Hepatocyte (in vitro differentiated cells): ENCODE data around the gene USP10. TPM values are rescaled to one million over a fixed set of nuclear protein-coding genes. Genes with fewer than 3 reads are reported as not detected.
A peak's percentile ranks its signal among the peaks of the same experiment; 100 is the strongest.

Experiments
- DNase-seq: peaks from one replicate; pipeline ENCODE4 v3.0.0-alpha.2; 2016; ENCODE audit warnings: low spot score
- H2AFZ ChIP-seq: fragments of 200-600 bp; sonication (generic); 2 replicates; pipeline ENCODE4 v1.6.0; 2016; ENCODE audit warnings: antibody characterized with exemption, mild to moderate bottlenecking
- H3K27ac ChIP-seq: fragments of 200-600 bp; sonication (generic); 2 replicates; pipeline ENCODE4 v1.5.1; 2016; ENCODE audit warnings: mild to moderate bottlenecking
- H3K27me3 ChIP-seq: fragments of 200-600 bp; sonication (generic); 2 replicates; pipeline ENCODE4 v1.6.1; 2016
- H3K36me3 ChIP-seq: fragments of 200-600 bp; sonication (generic); replicated peaks from 2 replicates; pipeline ENCODE4 v1.5.1; 2016; ENCODE audit warnings: low read depth; ENCODE audit not compliant: insufficient read depth
- H3K4me1 ChIP-seq: fragments of 200-600 bp; sonication (generic); 2 replicates; pipeline ENCODE4 v1.5.1; 2016; ENCODE audit warnings: mild to moderate bottlenecking, moderate library complexity; ENCODE audit not compliant: insufficient read depth
- H3K4me2 ChIP-seq: fragments of 200-600 bp; sonication (generic); 2 replicates; pipeline ENCODE4 v1.6.0; 2016
- H3K4me3 ChIP-seq: fragments of 200-600 bp; sonication (generic); 2 replicates; pipeline ENCODE4 v1.5.1; 2016; ENCODE audit warnings: mild to moderate bottlenecking
- H3K79me2 ChIP-seq: fragments of 200-600 bp; sonication (generic); 2 replicates; pipeline ENCODE4 v1.6.0; 2017; ENCODE audit warnings: mild to moderate bottlenecking
- H3K9me2 ChIP-seq: fragments of 200-600 bp; sonication (generic); replicated peaks from 2 replicates; pipeline ENCODE4 v1.6.0; 2017; ENCODE audit warnings: mild to moderate bottlenecking; ENCODE audit not compliant: insufficient read depth
- H3K9me3 ChIP-seq: fragments of 200-600 bp; sonication (generic); 2 replicates; pipeline ENCODE4 v1.5.1; 2016; ENCODE audit warnings: low read depth, mild to moderate bottlenecking
- H4K20me1 ChIP-seq: fragments of 200-600 bp; sonication (generic); 2 replicates; pipeline ENCODE4 v1.6.0; 2016; ENCODE audit warnings: mild to moderate bottlenecking; ENCODE audit not compliant: insufficient read depth, poor library complexity, severe bottlenecking
- EZH2 ChIP-seq: fragments of 200-600 bp; sonication (generic); IDR thresholded peaks from 2 replicates; pipeline ENCODE4 v1.6.1; 2016; ENCODE audit warnings: antibody characterized with exemption, mild to moderate bottlenecking, borderline replicate concordance
- EZH2phosphoT487 ChIP-seq: fragments of 200-600 bp; sonication (generic); IDR thresholded peaks from one replicate; pipeline ENCODE4 v1.6.1; 2018; ENCODE audit warnings: antibody characterized with exemption, mild to moderate bottlenecking, low read depth, moderate library complexity; ENCODE audit not compliant: unreplicated experiment, severe bottlenecking
- WGBS: methylation state at CpG from one replicate; pipeline ENCODE4 v1.1.6; 2016; ENCODE audit warnings: low lambda C conversion rate; ENCODE audit errors: missing lambda C conversion rate; 5-methylcytosine and 5-hydroxymethylcytosine counted together
- polyA plus RNA-seq: library from polyadenylated mRNA; unstranded; fragments of >200 nt; fragmentation: Nextera tagmentation; extraction: Ambion mirVana; gene quantifications from 2 replicates; pipeline ENCODE4 v1.2.1, GENCODE V29; 2016
- total RNA-seq: library from RNA; depleted of rRNA; stranded (reverse); fragments of >200 nt; gene quantifications from 2 replicates; pipeline ENCODE4 v1.2.3, GENCODE V29; 2014
- TF ChIP-seq, protein P1 (sequence below): fragments of 200-600 bp; sonication (generic); IDR thresholded peaks from 2 replicates; pipeline ENCODE4 v1.5.1; 2016; ENCODE audit warnings: antibody characterized with exemption, mild to moderate bottlenecking; ENCODE audit not compliant: poor library complexity

Gene USP10
- total and polyA plus RNA-seq, 2 experiments from 2014 or later: 53.1 to 62.4 TPM

DNA sequence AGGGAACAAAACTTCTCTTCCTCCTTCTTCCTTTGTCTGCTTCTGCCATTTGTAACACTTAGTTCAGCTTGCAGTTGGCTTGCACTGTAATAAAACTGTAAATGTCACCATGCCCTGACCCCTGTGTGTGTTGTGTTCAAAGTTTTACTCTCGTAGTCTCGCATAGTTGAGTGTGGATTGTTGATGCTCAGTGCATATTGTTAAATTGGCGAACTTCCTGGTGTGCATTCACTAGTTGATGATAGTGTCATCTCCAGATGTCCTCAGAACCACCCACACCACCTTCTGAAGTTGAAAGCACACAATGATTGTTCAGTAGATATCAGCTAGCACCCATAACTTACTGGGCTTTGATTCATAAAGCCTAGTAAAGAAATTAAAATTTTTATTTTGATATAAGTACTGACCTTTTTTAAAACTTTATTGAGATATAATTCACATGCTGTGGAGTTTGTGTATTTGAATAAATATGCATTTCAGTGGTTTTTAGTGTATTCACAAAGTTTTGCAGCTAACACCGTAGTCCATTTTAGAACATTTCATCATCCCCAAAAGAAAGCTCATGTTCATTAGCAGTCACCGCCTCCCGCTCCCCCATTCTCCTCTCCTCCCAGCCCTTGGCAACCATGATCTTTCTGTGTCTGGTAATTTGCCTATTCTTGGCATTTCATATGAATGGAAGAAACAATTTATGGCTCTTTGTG is 25.0 kb downstream of the USP10 start:
- TF ChIP-seq, protein P1, sequence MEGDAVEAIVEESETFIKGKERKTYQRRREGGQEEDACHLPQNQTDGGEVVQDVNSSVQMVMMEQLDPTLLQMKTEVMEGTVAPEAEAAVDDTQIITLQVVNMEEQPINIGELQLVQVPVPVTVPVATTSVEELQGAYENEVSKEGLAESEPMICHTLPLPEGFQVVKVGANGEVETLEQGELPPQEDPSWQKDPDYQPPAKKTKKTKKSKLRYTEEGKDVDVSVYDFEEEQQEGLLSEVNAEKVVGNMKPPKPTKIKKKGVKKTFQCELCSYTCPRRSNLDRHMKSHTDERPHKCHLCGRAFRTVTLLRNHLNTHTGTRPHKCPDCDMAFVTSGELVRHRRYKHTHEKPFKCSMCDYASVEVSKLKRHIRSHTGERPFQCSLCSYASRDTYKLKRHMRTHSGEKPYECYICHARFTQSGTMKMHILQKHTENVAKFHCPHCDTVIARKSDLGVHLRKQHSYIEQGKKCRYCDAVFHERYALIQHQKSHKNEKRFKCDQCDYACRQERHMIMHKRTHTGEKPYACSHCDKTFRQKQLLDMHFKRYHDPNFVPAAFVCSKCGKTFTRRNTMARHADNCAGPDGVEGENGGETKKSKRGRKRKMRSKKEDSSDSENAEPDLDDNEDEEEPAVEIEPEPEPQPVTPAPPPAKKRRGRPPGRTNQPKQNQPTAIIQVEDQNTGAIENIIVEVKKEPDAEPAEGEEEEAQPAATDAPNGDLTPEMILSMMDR: no peak
- TF ChIP-seq EZH2phosphoT487 (no peak), EZH2 (no peak)
- no peak overlapping the region for H2AFZ ChIP-seq
- H3K36me3 ChIP-seq: no peaks in the 10 kb centered on the region
- H4K20me1 ChIP-seq: peaks cover 48% of the 10 kb centered on the region
- peak overlapping the region; percentile 58 for H3K27ac ChIP-seq
- H3K4me2 ChIP-seq: peak overlapping the region; percentile 34
- H3K9me2 ChIP-seq: no peaks in the 10 kb centered on the region
- no peak overlapping the region for H3K4me3 ChIP-seq
- no peak for DNase-seq
- H3K9me3 ChIP-seq: no peaks in the 10 kb centered on the region
- peaks cover 95% of the 10 kb centered on the region for H3K79me2 ChIP-seq
- no peaks in the 10 kb centered on the region for H3K27me3 ChIP-seq
- WGBS: 74% methylated on average over 6 of the region's 6 CpGs
- H3K4me1 ChIP-seq: peaks cover 43% of the 10 kb centered on the region

DNA sequence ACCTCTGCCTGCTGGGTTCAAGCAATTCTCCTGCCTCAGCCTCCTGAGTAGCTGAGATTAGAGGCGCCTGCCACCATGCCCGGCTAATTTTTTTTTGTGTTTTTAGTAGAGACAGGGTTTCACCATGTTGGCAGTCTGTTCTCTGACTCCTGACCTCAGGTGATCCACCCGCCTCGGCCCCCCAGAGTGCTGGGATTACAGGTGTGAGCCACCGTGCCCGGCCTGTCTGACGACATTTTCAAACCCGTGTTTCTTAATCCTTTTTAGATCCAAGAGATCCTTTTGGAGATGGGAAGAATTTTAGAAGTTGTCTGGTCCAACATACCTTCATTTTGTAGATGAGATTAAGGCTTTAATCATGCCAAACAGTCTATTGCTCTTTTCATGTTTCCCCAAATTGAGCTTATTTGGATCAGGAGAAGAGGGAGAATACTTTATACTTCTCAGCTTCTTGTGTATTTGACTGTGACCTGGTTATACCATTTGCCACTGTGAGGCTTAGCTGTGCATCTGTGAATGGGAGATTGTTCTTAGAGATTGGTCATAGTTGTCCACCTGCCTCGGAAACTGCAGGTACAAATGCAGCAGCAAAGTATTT is 25.8 kb downstream of the USP10 start:
- H4K20me1 ChIP-seq: peaks cover 42% of the 10 kb centered on the region
- H3K4me1 ChIP-seq: peaks cover 48% of the 10 kb centered on the region

DNA sequence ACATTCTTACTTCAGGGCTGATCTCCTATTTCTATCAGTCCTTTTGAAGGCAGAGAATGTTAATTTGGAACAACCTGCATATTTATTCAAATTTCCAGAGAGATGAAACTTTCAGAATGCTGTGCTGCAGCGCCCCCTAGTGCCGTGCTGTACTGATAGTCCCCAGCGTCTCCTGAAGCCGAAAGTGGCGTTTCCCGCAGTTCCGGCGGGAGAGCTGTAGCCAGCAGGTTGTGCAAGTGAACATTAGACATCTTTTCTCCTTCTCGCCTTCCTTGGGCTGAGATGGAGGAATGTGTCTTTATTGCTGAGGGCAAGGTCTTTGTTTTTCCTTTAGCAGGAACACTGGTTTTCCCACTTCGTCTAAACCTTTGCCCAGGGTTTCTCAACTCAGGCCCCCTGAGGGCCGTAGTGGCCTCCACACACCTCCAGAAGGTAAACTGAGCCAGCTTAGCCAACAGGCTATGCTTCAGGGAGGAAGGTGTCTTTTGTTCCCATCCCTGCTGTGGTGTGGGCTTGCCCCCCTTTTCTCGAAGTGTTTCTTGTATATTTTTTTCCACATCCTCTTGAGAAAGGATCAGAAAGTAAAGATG is 26.4 kb downstream of the USP10 start:
- Histone ChIP-seq H3K4me2 (peak overlapping the region; percentile 65), H3K9me2 (no peaks in the 10 kb centered on the region), H3K27ac (peak overlapping the region; percentile 89), H3K27me3 (no peaks in the 10 kb centered on the region), H3K79me2 (peaks cover 88% of the 10 kb centered on the region), H2AFZ (no peak overlapping the region), H4K20me1 (peaks cover 42% of the 10 kb centered on the region), H3K9me3 (no peaks in the 10 kb centered on the region), H3K4me1 (peaks cover 53% of the 10 kb centered on the region), H3K4me3 (no peak overlapping the region), H3K36me3 (no peaks in the 10 kb centered on the region)
- DNase-seq: peak; percentile 95
- 14% methylated on average over 12 of the region's 12 CpGs for WGBS
- TF ChIP-seq EZH2 (no peak), EZH2phosphoT487 (no peak)
- TF ChIP-seq, protein P1: peak; percentile 99

More for the DNA sequence above, 25.8 kb downstream of the USP10 start:
- Histone ChIP-seq H3K79me2 (peaks cover 92% of the 10 kb centered on the region), H2AFZ (no peak overlapping the region), H3K27me3 (no peaks in the 10 kb centered on the region), H3K36me3 (no peaks in the 10 kb centered on the region), H3K27ac (peak overlapping the region; percentile 58), H3K4me2 (peak overlapping the region; percentile 39), H3K4me3 (no peak overlapping the region), H3K9me2 (no peaks in the 10 kb centered on the region), H3K9me3 (no peaks in the 10 kb centered on the region)
- TF ChIP-seq EZH2 (no peak), EZH2phosphoT487 (no peak)
- TF ChIP-seq, protein P1: no peak
- no peak for DNase-seq
- 27% methylated on average over 9 of the region's 9 CpGs for WGBS
